Measurements from ENCODE around the gene CSN1S1.

The CSN1S1 gene, protein sequence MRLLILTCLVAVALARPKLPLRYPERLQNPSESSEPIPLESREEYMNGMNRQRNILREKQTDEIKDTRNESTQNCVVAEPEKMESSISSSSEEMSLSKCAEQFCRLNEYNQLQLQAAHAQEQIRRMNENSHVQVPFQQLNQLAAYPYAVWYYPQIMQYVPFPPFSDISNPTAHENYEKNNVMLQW

DNA sequence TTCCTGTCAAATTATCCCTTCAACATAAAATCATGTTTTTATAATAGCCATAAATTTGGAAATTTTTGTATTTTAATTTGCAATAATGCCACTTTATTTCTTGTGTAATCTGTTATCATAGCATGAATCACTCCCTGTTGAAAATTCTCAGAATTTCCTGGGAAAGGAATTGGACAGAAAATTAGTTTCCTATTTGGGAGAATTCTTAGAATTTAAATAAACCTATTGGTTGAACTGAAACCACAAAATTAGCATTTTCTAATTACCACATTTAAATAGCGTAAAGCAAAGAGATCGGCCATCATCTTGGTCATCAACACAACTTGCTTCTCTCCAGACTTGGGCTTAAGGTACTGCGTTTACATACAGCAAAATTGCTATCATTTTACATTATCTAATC, at the start of gene CSN1S1:
Gene CSN1S1, plus strand, starts transcription at position 301 of the 400 bp plus-strand sequence. CDS start 1,488 bp downstream, outside the sequence.
- no peaks in the 10 kb centered on the region for H3K4me1 ChIP-seq (ENCODE audit: insufficient read depth, insufficient read length)
- no peaks in the 10 kb centered on the region for H3K9me3 ChIP-seq (ENCODE audit: insufficient read depth, low read length)
- no peak for TF ChIP-seq SUZ12 (IDR thresholded peaks at IDR 0.05; ENCODE audit: extremely low read depth, insufficient read depth, insufficient read length)
- no peak for TF ChIP-seq ZNF274 (IDR thresholded peaks at IDR 0.05; ENCODE audit: low read depth, low read length)
- TF ChIP-seq YY1 (IDR thresholded peaks at IDR 0.05; ENCODE audit: insufficient read depth, insufficient read length), result no peak
- no peak within 1 kb of the TSS for H3K9ac ChIP-seq (ENCODE audit: insufficient read length, low read depth)
- H3K4me3 ChIP-seq (ENCODE audit: insufficient read length, low read depth), result no peak within 1 kb of the TSS
- H3K36me3 ChIP-seq (ENCODE audit: insufficient read depth, insufficient read length, low read length), result no peaks in the 10 kb centered on the region
- no peaks in the 10 kb centered on the region for H3K27me3 ChIP-seq (ENCODE audit: insufficient read depth, insufficient read length)
- no peak for DNase-seq (ENCODE audit: low read depth, low spot score)

DNA sequence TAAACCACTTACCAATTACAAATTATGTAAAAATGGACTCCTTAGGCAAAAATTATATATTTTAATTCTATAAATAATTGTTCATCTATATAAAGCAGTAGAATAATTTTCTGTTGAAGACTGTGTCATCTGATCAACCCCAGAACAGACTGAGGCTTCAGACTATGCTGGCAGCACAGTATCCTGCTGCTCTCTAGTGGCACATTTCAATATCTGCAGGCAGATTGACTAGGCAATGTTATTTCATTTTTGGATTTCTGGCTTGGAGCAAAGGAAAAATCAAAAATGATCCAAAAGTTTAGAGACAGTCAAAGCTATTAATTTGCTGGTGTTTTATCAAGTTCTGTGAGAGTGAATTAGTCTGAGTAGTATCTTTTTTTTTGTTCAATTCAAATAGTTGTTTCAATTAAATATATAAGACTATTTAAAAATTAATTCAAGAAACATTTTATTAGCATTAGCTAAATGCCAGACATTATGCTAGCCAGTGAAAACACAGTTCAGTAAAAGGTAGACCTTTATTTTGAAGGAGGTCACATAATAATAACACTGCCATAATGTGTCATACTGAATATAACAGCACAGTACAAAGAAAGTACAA, 49.6 kb upstream of the CSN1S1 start:
- no peak overlapping the region for H3K9ac ChIP-seq (ENCODE audit: insufficient read length, low read depth)
- DNase-seq (ENCODE audit: low read depth, low spot score), result no peak
- H3K4me3 ChIP-seq (ENCODE audit: insufficient read length, low read depth), result no peak overlapping the region
- H3K9me3 ChIP-seq (ENCODE audit: insufficient read depth, low read length), result peaks cover 17% of the 10 kb centered on the region; the same call in 1 of the 2 replicates
- H3K27me3 ChIP-seq (ENCODE audit: insufficient read depth, insufficient read length), result no peaks in the 10 kb centered on the region
- no peaks in the 10 kb centered on the region for H3K36me3 ChIP-seq (ENCODE audit: insufficient read depth, insufficient read length, low read length)
- TF ChIP-seq SUZ12 (IDR thresholded peaks at IDR 0.05; ENCODE audit: extremely low read depth, insufficient read depth, insufficient read length), result no peak
- TF ChIP-seq ZNF274 (IDR thresholded peaks at IDR 0.05; ENCODE audit: low read depth, low read length), result no peak
- no peak for TF ChIP-seq YY1 (IDR thresholded peaks at IDR 0.05; ENCODE audit: insufficient read depth, insufficient read length)
- no peaks in the 10 kb centered on the region for H3K4me1 ChIP-seq (ENCODE audit: insufficient read depth, insufficient read length)

DNA sequence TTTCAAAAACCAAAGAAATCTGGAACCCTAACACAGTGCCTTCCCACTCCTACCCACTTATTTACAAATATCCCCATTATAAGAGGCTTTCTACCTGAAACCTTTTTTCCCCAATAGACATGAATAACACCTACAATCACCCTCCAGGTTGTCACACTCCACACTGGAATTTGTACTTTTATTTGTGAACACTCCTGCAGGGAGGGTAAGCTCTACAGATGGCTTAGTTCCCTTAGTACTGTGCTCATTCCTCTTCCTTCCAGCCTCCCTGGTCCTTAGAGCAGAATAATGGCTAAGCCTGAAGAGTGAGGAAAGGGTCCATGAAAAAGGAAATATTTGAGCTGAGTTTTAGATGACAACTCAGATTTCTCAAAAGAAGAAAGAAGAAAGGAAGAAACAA, 48.7 kb upstream of the CSN1S1 start:
- TF ChIP-seq ZNF274 (IDR thresholded peaks at IDR 0.05; ENCODE audit: low read depth, low read length) (no peak), SUZ12 (IDR thresholded peaks at IDR 0.05; ENCODE audit: extremely low read depth, insufficient read depth, insufficient read length) (no peak), YY1 (IDR thresholded peaks at IDR 0.05; ENCODE audit: insufficient read depth, insufficient read length) (no peak)
- no peak for DNase-seq (ENCODE audit: low read depth, low spot score)
- Histone ChIP-seq H3K9ac (ENCODE audit: insufficient read length, low read depth) (no peak overlapping the region), H3K4me3 (ENCODE audit: insufficient read length, low read depth) (no peak overlapping the region), H3K4me1 (ENCODE audit: insufficient read depth, insufficient read length) (no peaks in the 10 kb centered on the region), H3K9me3 (ENCODE audit: insufficient read depth, low read length) (peaks cover 17% of the 10 kb centered on the region; the same call in 1 of the 2 replicates), H3K36me3 (ENCODE audit: insufficient read depth, insufficient read length, low read length) (no peaks in the 10 kb centered on the region), H3K27me3 (ENCODE audit: insufficient read depth, insufficient read length) (no peaks in the 10 kb centered on the region)

DNA sequence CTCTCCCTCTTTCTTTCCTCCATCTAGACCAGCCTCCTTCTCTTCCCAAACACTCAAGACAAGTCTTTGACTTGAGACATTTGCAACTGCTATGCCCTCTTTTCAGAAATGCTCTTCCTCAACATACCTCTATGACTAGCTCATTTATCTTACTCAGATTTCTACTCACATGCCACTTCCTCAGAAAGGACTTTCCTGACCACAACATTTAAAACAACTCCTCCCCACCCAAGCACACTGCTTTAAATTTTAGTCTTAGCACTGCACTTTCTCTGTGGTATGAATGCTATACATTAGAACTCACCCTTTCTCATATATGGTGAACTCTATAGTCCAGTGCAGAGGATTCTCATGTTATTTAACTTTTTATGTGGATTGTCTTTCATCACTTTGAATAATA, 42.5 kb upstream of the CSN1S1 start:
- no peak overlapping the region for H3K4me3 ChIP-seq (ENCODE audit: insufficient read length, low read depth)
- DNase-seq (ENCODE audit: low read depth, low spot score), result no peak
- no peaks in the 10 kb centered on the region for H3K27me3 ChIP-seq (ENCODE audit: insufficient read depth, insufficient read length)
- H3K4me1 ChIP-seq (ENCODE audit: insufficient read depth, insufficient read length), result no peaks in the 10 kb centered on the region
- H3K36me3 ChIP-seq (ENCODE audit: insufficient read depth, insufficient read length, low read length), result no peaks in the 10 kb centered on the region
- no peak overlapping the region for H3K9ac ChIP-seq (ENCODE audit: insufficient read length, low read depth)
- H3K9me3 ChIP-seq (ENCODE audit: insufficient read depth, low read length), result peaks cover 13% of the 10 kb centered on the region; the same call in 1 of the 2 replicates
- TF ChIP-seq SUZ12 (IDR thresholded peaks at IDR 0.05; ENCODE audit: extremely low read depth, insufficient read depth, insufficient read length) (no peak), ZNF274 (IDR thresholded peaks at IDR 0.05; ENCODE audit: low read depth, low read length) (no peak), YY1 (IDR thresholded peaks at IDR 0.05; ENCODE audit: insufficient read depth, insufficient read length) (no peak)

DNA sequence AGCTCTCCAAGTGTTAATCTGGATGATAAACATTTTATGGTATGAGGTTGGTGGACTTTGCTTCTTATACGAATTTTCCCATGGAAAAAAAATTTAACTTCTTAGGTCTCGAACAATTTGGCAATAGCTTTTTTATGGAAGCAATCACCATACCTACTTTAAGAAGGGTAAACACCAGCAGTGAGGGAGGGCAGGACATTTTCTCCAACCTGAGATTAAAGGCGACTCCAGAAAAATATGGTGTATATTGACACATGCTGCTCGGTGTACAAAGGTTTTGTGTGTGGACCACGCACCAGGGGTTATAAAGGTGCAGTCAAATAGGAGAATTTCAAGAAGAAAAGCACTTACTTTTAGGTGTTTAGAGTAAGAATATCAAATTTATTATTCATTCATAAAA, 36.7 kb upstream of the CSN1S1 start:
- H3K9ac ChIP-seq (ENCODE audit: insufficient read length, low read depth), result no peak overlapping the region
- TF ChIP-seq YY1 (IDR thresholded peaks at IDR 0.05; ENCODE audit: insufficient read depth, insufficient read length) (no peak), ZNF274 (IDR thresholded peaks at IDR 0.05; ENCODE audit: low read depth, low read length) (no peak), SUZ12 (IDR thresholded peaks at IDR 0.05; ENCODE audit: extremely low read depth, insufficient read depth, insufficient read length) (no peak)

DNA sequence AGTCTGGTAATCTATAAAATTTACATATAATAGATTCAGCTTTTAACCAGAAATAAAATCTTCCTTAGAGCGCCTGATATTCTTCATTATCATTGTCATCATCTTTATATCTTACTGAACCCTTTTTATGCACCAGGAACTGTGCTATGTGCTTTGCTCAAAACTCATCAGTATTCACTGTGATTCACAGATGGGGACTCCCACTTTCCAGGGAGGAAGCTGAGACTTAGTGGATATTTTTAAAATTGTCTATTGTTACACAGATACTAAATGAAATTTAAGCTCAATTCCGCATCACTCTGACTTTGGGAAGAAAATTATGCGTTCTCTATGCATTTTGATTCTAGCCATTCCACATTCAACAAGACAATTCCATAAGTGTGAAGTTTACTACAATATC, 36.1 kb upstream of the CSN1S1 start:
- H3K9ac ChIP-seq (ENCODE audit: insufficient read length, low read depth), result no peak overlapping the region
- H3K36me3 ChIP-seq (ENCODE audit: insufficient read depth, insufficient read length, low read length), result no peaks in the 10 kb centered on the region
- H3K4me1 ChIP-seq (ENCODE audit: insufficient read depth, insufficient read length), result no peaks in the 10 kb centered on the region
- no peak for DNase-seq (ENCODE audit: low read depth, low spot score)
- H3K4me3 ChIP-seq (ENCODE audit: insufficient read length, low read depth), result no peak overlapping the region
- no peak for TF ChIP-seq ZNF274 (IDR thresholded peaks at IDR 0.05; ENCODE audit: low read depth, low read length)
- H3K27me3 ChIP-seq (ENCODE audit: insufficient read depth, insufficient read length), result no peaks in the 10 kb centered on the region
- H3K9me3 ChIP-seq (ENCODE audit: insufficient read depth, low read length), result no peaks in the 10 kb centered on the region

More for the DNA sequence above, 36.7 kb upstream of the CSN1S1 start:
- H3K4me3 ChIP-seq (ENCODE audit: insufficient read length, low read depth), result no peak overlapping the region
- H3K27me3 ChIP-seq (ENCODE audit: insufficient read depth, insufficient read length), result no peaks in the 10 kb centered on the region
- DNase-seq (ENCODE audit: low read depth, low spot score), result no peak
- H3K4me1 ChIP-seq (ENCODE audit: insufficient read depth, insufficient read length), result no peaks in the 10 kb centered on the region
- no peaks in the 10 kb centered on the region for H3K36me3 ChIP-seq (ENCODE audit: insufficient read depth, insufficient read length, low read length)
- H3K9me3 ChIP-seq (ENCODE audit: insufficient read depth, low read length), result no peaks in the 10 kb centered on the region

DNA sequence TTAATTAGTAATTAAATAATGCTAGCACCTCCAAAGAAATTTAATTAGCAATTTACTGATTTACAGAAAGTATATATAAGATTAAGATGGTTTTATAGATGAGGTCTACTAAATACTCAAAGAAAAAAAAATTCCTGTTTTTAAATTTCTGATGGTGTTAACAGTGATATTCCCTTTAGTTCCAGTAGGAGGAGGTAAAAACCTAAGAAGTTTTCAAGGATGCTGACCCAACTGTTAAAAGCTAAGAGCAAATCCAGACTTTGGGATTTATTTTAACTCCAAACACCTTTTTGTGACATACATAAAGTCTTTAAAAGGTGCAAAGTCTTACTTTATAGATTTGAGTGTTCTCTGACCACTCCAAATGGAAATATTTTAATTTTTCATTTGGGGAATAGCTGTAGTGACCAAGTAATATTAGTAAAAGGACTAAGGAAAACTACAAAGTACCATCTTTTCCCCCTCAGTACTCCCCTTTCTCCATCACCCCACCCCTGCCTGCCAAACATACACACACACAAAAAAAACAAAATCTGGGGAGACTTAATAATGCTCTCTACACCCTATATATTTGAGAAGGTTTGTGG, 34.2 kb upstream of the CSN1S1 start:
- no peaks in the 10 kb centered on the region for H3K9me3 ChIP-seq (ENCODE audit: insufficient read depth, low read length)
- DNase-seq (ENCODE audit: low read depth, low spot score), result no peak
- H3K36me3 ChIP-seq (ENCODE audit: insufficient read depth, insufficient read length, low read length), result no peaks in the 10 kb centered on the region
- no peak overlapping the region for H3K9ac ChIP-seq (ENCODE audit: insufficient read length, low read depth)
- no peak for TF ChIP-seq YY1 (IDR thresholded peaks at IDR 0.05; ENCODE audit: insufficient read depth, insufficient read length)
- no peak for TF ChIP-seq ZNF274 (IDR thresholded peaks at IDR 0.05; ENCODE audit: low read depth, low read length)
- TF ChIP-seq SUZ12 (IDR thresholded peaks at IDR 0.05; ENCODE audit: extremely low read depth, insufficient read depth, insufficient read length), result no peak
- no peaks in the 10 kb centered on the region for H3K27me3 ChIP-seq (ENCODE audit: insufficient read depth, insufficient read length)
- H3K4me1 ChIP-seq (ENCODE audit: insufficient read depth, insufficient read length), result no peaks in the 10 kb centered on the region
- no peak overlapping the region for H3K4me3 ChIP-seq (ENCODE audit: insufficient read length, low read depth)

Measured in NT2/D1 (cell line).